Stimulated activated CD8-positive, alpha-beta memory T cell treated with anti-CD3 and anti-CD28 coated beads, Interleukin-4, amount 100 ng/mL, for 1 hour (primary cell): Measurements from ENCODE around the gene C11orf91.
"Not testable (repeated sequence)": the region's sequence is repeated elsewhere in the genome, so short reads cannot be mapped to it uniquely, and the experiment has no call there.

ENCODE experiments used
- DNase-seq, 2 donors: peaks; one replicate each; pipeline ENCODE4 v3.0.0-alpha.2; 2020; ENCODE audit warnings: low read depth in 2 of 2, low spot score in 1 of 2

Gene C11orf91

GRCh38 chr11:33670250-33671011, 30.2 kb downstream of the C11orf91 start:
- DNase-seq, result no peak

DNA sequence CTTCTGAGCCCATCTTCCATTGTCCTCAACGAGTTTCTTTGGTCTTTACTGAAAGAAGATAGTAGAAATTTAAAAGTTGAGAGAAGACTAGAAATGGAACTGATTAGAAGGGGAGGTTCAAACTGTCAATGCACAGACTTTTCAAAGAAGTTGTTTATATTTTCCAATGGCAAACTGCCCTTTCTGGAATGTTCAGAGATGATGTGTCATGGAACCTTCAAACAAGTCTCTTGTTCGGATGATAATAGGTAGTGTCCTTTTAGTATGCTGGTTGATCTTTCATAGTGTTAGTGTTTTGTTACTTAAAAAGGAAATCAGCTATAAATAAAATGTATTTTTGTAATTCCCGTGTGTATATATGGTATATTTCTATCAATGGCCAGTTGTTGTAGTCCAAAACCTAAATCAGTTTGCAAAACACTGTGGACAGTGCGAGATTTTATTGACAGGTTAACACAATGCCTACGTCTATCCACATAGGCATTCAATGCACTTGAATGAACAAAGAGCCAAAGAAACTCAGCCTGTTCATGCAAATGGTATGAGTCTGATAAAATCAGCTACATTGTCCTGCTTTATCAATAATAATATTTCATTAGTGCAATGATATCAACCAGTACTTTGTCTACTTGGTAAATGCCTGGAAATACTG, 30.9 kb downstream of the C11orf91 start:
- DNase-seq, result no peak

DNA sequence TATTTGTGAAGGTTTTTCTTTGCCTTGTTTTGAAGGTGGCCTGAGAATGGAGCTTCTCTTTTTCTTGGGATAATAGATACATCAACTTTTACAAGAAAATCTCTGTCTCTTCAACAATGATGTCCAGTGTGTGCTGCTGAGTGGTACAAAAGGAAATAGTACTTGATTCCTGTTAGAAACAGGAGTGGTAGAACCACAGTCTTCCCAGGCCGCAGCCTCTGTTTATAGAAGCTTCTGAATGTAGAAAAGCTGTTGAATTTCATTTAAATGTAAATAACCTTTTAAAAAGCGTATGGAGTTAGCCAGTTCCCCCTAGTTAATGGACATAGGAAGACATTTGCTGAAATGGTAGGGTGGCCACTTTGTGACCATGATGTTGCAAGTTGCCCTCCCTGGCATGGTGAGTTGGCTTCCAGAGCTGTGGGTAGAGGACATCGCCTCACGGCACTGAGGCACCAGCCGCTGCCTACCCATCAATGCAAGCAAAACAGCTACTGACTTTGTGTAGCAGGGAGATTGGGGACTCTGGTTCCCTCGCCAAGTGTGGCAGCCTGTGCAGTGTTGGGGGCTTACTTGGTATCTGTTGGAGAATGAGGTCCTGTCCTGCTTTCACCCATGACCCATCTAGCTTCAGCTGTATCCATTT, 31.6 kb downstream of the C11orf91 start:
- DNase-seq, result no peak

GRCh38 chr11:33668468-33668825, 32.2 kb downstream of the C11orf91 start:
- DNase-seq, result no peak

DNA sequence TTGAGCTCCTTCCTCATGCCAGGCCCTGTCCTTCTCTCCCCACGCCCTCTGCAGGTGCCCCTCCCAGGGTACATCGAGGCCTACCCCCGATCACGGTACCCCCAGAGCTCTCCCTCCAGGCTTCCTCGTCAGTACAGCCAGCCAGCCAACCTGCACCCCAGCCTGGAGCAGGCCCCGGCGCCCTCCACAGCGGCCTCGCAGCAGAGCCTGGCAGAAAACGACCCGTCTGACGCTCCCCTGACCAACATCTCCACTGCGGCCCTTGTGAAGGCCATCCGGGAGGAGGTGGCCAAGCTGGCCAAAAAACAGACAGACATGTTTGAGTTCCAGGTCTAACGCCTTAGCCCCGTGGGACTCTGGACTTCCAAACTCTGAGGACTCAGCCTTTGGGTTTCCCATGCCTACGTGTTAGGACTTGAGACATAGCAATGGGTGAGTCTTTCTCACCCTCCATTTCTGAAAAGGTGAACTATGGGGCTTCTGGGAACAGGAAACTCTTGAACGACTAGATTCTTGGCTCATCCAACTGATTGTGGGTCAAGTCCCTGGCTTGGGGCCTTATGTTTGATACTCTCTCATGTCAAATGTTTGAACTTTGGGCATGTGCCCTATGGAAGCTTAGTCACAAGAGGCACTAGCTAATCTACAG, 32.7 kb downstream of the C11orf91 start:
- no peak for DNase-seq

DNA sequence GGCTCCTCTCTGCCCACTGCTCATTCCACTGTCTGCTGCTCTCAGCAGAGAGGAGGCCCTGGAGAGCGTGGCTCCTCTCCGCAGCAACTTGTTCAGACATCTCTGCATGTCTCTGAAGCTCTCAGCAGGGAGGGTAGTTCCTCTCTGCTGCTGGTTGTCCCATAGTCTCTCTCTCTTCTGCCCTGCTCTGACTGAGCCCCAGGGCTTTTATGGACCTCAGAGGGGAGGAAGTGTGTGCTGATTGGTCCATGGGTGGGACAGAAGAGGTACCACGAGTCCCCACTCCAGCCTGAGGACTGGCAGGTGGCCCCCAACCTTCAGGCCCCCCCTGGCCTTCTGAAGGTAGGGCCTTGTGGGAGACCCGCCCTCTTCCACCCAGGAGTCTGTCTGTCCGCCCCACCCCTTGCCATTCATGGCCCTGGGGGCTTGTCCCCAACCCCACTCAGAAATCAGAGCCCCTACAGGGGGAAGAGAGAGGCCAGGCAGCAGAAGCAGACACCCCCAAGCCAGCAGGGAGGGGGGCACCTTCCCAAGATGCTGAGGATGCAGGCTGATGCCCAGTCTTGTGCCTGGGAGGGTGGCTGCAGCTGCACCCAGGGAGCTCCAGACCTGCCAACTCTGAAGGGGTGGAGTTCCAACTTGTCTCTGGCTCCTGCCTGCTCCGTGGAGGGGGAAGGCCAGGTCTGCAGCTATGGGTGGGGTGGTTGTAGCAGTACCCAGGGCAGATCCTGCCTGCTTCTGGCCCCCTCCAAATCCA, 35.1 kb downstream of the C11orf91 start:
- DNase-seq, result no peak

DNA sequence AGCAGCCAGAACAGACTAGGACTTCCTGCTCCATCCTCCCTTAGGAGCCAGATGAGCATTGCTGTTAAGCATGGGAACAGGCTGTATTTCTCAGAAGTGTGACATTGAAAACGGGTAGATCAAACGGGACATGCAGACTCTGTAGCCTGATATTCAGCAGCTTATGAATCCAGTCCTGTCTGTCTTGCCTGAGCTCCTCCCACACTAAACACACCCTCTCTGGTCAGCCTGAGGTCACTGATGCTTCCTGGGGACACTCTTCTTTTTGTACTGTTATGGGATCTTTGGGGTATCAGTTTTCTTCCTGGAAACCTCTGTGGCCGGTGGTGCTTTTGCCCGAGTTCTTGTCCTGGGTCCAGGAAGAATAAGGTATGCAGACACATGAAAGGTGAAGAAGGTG, 35.8 kb downstream of the C11orf91 start:
- no peak for DNase-seq

GRCh38 chr11:33664166-33664565, 36.5 kb downstream of the C11orf91 start:
- DNase-seq, result no peak

- no peak for DNase-seq
Measured at GRCh38 chr11:33663121-33663520, 37.5 kb downstream of the C11orf91 start.

DNA sequence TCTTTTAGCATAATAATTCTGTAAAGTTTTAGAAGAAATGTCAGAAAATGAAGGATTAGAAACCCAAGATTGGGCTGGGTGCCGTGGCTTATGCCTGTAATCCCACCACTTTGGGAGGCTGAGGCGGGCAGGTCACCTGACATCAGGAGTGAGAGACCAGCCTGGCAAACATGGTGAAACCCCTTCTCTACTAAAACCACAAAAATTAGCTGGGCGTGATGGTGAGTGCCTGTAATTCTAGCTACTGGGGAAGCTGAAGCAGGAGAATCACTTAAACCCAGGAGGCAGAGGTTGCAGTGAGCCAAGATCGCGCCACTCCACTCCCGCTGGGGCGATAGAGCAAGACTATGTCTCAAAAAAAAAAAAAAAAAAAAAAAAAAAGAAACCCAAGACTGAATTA, 39.1 kb downstream of the C11orf91 start:
- not testable (repeated sequence) for DNase-seq

DNA sequence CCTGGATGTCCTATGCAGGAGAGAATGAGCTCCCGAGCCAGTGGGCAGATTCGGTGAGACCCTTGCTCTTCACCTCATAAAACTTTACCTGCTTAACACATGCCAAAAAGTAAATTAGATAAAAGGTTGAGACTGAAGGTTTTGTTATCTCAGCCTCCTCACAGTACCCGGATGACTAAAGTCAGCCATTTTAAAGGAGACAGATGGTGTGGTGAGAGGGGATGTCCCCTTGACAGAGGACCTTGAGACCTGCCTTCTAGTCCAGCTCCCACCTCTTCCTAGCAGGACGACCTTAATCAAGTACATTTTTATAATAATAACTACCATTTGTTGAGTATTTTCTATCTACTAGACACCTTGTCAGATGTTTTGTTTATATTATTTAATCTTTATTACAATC, 39.7 kb downstream of the C11orf91 start:
- no peak for DNase-seq

GRCh38 chr11:33659370-33660139, 41.1 kb downstream of the C11orf91 start:
- DNase-seq, result no peak

DNA sequence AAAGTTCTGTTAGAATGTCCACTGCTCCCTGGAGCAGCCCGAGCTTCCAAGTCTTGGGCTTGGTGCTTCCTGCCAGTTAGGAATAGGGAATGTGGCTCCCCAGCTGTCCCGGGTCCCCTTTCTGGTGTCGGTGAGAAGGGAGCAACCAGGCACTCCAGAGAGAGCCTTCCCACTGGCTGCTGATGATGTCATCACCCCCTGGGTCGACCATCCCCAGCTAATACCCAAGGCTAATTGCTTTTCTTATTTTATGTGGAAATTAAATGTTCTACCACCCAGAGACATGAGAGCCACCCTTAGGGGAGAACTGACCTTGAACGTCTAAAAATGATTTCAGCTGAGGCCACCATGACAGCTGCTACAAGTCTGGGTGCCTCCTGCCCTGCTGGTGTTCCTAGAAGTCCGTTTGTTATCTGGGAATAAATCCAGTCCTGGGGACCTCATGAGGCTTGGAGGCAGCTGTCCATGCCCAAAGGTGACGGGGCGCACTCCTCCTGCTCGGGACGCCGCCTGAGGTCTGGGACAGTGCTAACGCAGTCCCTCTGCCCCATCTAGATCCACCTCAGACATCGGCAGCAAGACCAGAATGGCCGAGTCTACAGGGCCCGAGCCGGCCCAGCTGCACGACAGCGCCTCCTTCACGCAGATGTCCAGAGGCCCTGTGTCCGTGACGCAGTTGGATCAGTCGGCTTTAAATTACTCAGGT, 42.3 kb downstream of the C11orf91 start:
- DNase-seq, result no peak

DNA sequence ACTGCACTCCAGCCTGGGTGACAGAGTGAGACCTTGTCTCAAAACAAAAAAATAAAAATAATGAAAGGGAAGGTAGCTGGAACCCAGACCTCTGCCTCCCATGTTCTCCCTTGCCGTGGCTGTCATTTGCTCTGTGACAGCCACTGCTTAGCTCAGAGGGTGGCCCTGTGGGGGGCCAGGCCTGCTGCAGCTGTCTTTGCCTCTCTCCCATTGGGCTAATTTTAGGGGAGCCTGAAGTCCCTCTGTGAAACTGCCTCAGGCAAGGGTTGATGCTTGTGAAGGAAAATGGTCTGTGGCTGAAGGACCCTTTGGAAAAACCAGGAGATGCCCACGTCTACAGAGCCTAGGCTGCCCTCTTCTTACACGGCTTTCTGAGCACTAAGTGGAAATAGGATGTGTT, 42.9 kb downstream of the C11orf91 start:
- no peak for DNase-seq

GRCh38 chr11:33656768-33657167, 43.9 kb downstream of the C11orf91 start:
- DNase-seq, result no peak

GRCh38 chr11:33655842-33656600, 44.6 kb downstream of the C11orf91 start:
- DNase-seq, result no peak

DNA sequence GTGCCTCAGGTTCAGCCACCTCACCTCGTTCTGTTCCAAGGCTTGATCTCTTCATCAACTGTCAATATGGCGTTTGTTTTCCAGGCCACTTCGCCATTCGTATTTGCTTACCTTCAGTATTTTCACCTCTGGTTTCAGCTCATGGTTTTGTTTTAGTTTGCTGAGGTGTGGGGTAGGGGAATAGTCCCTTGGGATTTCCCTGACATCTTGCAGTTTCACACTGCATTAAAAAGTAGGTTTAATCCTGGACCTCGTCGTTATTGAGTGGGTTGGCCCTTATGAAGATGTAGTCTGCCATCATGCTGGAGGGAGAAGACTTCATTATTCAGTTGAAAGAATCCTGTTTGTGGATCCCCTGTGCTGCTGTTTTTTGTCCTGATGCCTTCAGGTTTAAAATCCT, 46.0 kb downstream of the C11orf91 start:
- DNase-seq, result no peak

DNA sequence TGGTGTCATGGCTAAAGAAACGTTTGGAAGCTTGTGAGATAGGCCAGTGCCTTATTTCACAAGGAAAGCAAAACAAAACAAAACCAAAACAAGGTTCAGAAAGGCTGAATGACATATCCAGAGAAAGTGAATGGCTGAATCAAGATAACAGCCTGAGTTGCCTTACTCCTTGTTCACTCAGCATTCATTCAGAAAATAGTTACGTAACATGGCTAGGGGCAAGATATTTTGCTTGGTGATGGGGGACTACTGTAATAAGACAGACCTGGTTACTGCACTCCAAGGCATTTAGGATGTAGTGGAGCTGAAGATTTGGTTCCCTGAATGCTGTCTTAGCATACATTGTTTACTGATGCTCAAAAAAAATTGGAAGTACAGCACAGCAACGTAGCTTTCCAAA, 47.7 kb downstream of the C11orf91 start:
- DNase-seq, result no peak

- DNase-seq, result no peak
Measured at GRCh38 chr11:33652431-33652830, 48.2 kb downstream of the C11orf91 start.
